CD4-positive, alpha-beta memory T cell (primary cell): Measurements from ENCODE around the gene RALGDS. TPM values are rescaled to one million over a fixed set of nuclear protein-coding genes. Genes with fewer than 3 reads are reported as not detected.

Experiments used
- CTCF ChIA-PET: fragments of 350-600 bp; sonication (Branson Sonifier 250); formaldehyde crosslinking; loops from one replicate; lab custom pipeline; 2021; ENCODE audit warnings: inconsistent platforms; ENCODE audit not compliant: partially characterized antibody; lab: Charles Lee
- POLR2A ChIA-PET: fragments of 350-600 bp; sonication (Branson Sonifier 250); formaldehyde crosslinking; loops from one replicate; lab custom pipeline; 2021; ENCODE audit not compliant: partially characterized antibody; lab: Charles Lee
- DNase-seq, 5 donors: peaks; one replicate each; pipeline versions ENCODE4 v3.0.0 to v3.0.0-alpha.2; 2020 to 2022; ENCODE audit warnings: mixed read lengths in 1 of 5
- H3K27ac ChIP-seq: one replicate; pipeline ENCODE4 v1.7.0; 2013; ENCODE audit warnings: low read depth, low read length
- H3K27me3 ChIP-seq: 2 replicates; pipeline ENCODE4 v1.7.0; 2013; ENCODE audit warnings: mild to moderate bottlenecking, low read length, moderate library complexity; ENCODE audit not compliant: insufficient read depth
- H3K36me3 ChIP-seq: 2 replicates; pipeline ENCODE4 v1.7.0; 2013; ENCODE audit warnings: mild to moderate bottlenecking, low read length, moderate library complexity; ENCODE audit not compliant: insufficient read depth
- H3K4me1 ChIP-seq: 2 replicates; pipeline ENCODE4 v1.7.0; 2013; ENCODE audit warnings: mild to moderate bottlenecking, low read length, moderate library complexity; ENCODE audit not compliant: insufficient read depth
- H3K4me3 ChIP-seq, 2 donors: one replicate each; pipeline ENCODE4 v1.7.0; 2013; ENCODE audit warnings: low read length in 2 of 2, mild to moderate bottlenecking in 1 of 2
- H3K9me3 ChIP-seq, 2 donors: one replicate each; pipeline ENCODE4 v1.7.0; 2013; ENCODE audit warnings: low read length in 2 of 2, control low read depth in 1 of 2; ENCODE audit not compliant: control insufficient read depth in 1 of 2
- H3K27ac Mint-ChIP-seq, 7 donors: one replicate each; pipeline ENCODE4 v1.8.0; 2020 to 2021; ENCODE audit warnings: mixed read lengths in 7 of 7, mild to moderate bottlenecking in 6 of 7, inconsistent platforms in 3 of 7, moderate library complexity in 3 of 7
- H3K27me3 Mint-ChIP-seq, 2 donors: one replicate each; pipeline ENCODE4 v1.8.0; 2020 to 2021; ENCODE audit warnings: mixed read lengths in 2 of 2
- H3K36me3 Mint-ChIP-seq, 2 donors: one replicate each; pipeline ENCODE4 v1.8.0; 2020 to 2021; ENCODE audit warnings: mixed read lengths in 2 of 2, inconsistent platforms in 1 of 2, mild to moderate bottlenecking in 1 of 2
- H3K4me1 Mint-ChIP-seq, 4 donors: one replicate each; pipeline ENCODE4 v1.8.0; 2020 to 2021; ENCODE audit warnings: mixed read lengths in 4 of 4, mild to moderate bottlenecking in 1 of 4
- H3K4me3 Mint-ChIP-seq, 8 donors: one replicate each; pipeline ENCODE4 v1.8.0; 2020 to 2021; ENCODE audit warnings: mixed read lengths in 8 of 8, mild to moderate bottlenecking in 7 of 8, moderate library complexity in 6 of 8, inconsistent platforms in 3 of 8
- H3K9me3 Mint-ChIP-seq, 8 donors: one replicate each; pipeline ENCODE4 v1.8.0; 2020 to 2021; ENCODE audit warnings: mixed read lengths in 8 of 8, mild to moderate bottlenecking in 5 of 8, inconsistent platforms in 3 of 8, moderate library complexity in 1 of 8
- intact Hi-C: fragments of 100-400 bp; cut with micrococcal nuclease; formaldehyde crosslinking; loops from one replicate; pipeline ENCODE4 v1.15.1; 2023
- polyA plus RNA-seq, 2 donors: library from polyadenylated mRNA; unstranded; fragments of 300-500 nt; fragmentation: Illumina TruSeq; gene quantifications; one replicate each; pipeline ENCODE4 v1.2.3, GENCODE V29; 2021
- total RNA-seq, 2 experiments: library from RNA; stranded (reverse); gene quantifications; one replicate each; pipeline ENCODE4 v1.2.3, GENCODE V29; 2021

RALGDS gene
- total and polyA plus RNA-seq, 4 experiments from 2014 or later = 27.9 to 131 (median 95.2) TPM

GRCh38 chr9:133166392-133166791 is 45.4 kb upstream of the RALGDS start:
- no peaks in the 10 kb centered on the region for H3K36me3 Mint-ChIP-seq
- no peaks in the 10 kb centered on the region for H3K27me3 Mint-ChIP-seq
- no peaks in the 10 kb centered on the region for H3K36me3 ChIP-seq
- H3K9me3 ChIP-seq = no peaks in the 10 kb centered on the region
- no peak overlapping the region for H3K4me3 Mint-ChIP-seq
- no peak overlapping the region for H3K27ac Mint-ChIP-seq
- H3K27ac ChIP-seq = no peak overlapping the region
- H3K4me1 Mint-ChIP-seq = peaks cover 0 to 5% (median 4%) of the 10 kb centered on the region in 4 donors
- H3K4me3 ChIP-seq = no peak overlapping the region
- no peak for DNase-seq
- no peaks in the 10 kb centered on the region for H3K27me3 ChIP-seq
- H3K4me1 ChIP-seq = peaks cover 12% of the 10 kb centered on the region
- POLR2A ChIA-PET = no interaction called here
- CTCF ChIA-PET = no interaction called here
- no peaks in the 10 kb centered on the region for H3K9me3 Mint-ChIP-seq
- intact Hi-C loops = no loop called here

- peaks cover 12% of the 10 kb centered on the region for H3K4me1 ChIP-seq
- no peaks in the 10 kb centered on the region for H3K27me3 ChIP-seq
- ChIA-PET POLR2A (no interaction called here), CTCF (no interaction called here)
- H3K9me3 ChIP-seq = no peaks in the 10 kb centered on the region
- no peaks in the 10 kb centered on the region for H3K36me3 Mint-ChIP-seq
- no peak overlapping the region for H3K4me3 Mint-ChIP-seq
- intact Hi-C loops = no loop called here
- no peaks in the 10 kb centered on the region for H3K9me3 Mint-ChIP-seq
- no peaks in the 10 kb centered on the region for H3K27me3 Mint-ChIP-seq
- peak overlapping the region in 1 of 7 donors; percentile 53 for H3K27ac Mint-ChIP-seq
- H3K36me3 ChIP-seq = no peaks in the 10 kb centered on the region
- no peak for DNase-seq
- H3K27ac ChIP-seq = no peak overlapping the region
- H3K4me1 Mint-ChIP-seq = peaks cover 3 to 11% (median 7%) of the 10 kb centered on the region in 4 donors
- H3K4me3 ChIP-seq = no peak overlapping the region
Measured at GRCh38 chr9:133165452-133165730, 44.4 kb upstream of the RALGDS start.

GRCh38 chr9:133164191-133164590 is 43.2 kb upstream of the RALGDS start:
- H3K4me1 Mint-ChIP-seq = peaks cover 3 to 11% (median 7%) of the 10 kb centered on the region in 4 donors
- H3K27me3 Mint-ChIP-seq = no peaks in the 10 kb centered on the region
- intact Hi-C loops = no loop called here
- Histone ChIP-seq H3K9me3 (no peaks in the 10 kb centered on the region), H3K27ac (no peak overlapping the region), H3K36me3 (no peaks in the 10 kb centered on the region), H3K4me1 (peaks cover 12% of the 10 kb centered on the region), H3K27me3 (no peaks in the 10 kb centered on the region), H3K4me3 (peak overlapping the region in 1 of 2 donors; percentile 30)
- peak overlapping the region in 1 of 7 donors; percentile 73 for H3K27ac Mint-ChIP-seq
- H3K4me3 Mint-ChIP-seq = peak overlapping the region in 7 of 8 donors; percentile 35 to 82 (median 59)
- CTCF ChIA-PET = interaction anchor here (0.7 to 1.1 kb wide), 2 partner anchors 13 to 61 kb away, joined by 3 read pairs; no protein-coding TSS in a partner anchor
- H3K36me3 Mint-ChIP-seq = no peaks in the 10 kb centered on the region
- no peak for DNase-seq
- POLR2A ChIA-PET = interaction anchor here (0.5 to 0.7 kb wide), 2 partner anchors 8 to 133 kb away, joined by 3 to 4 read pairs; partner anchors contain the start of gene GTF3C5
- H3K9me3 Mint-ChIP-seq = no peaks in the 10 kb centered on the region

- Histone ChIP-seq H3K27ac (peak within 1 kb of the TSS; percentile 20), H3K4me3 (peak within 1 kb of the TSS in 1 of 2 donors; percentile 30)
Measured at GRCh38 chr9:133163504-133164172, 42.6 kb upstream of the RALGDS start, which contains the start of gene GBGT1. TSS of gene GBGT1 (minus strand) at chr9:133163914. CDS start at chr9:133162412, 1,502 bp downstream.

GRCh38 chr9:133162861-133163503 is 41.9 kb upstream of the RALGDS start:
- intact Hi-C loops = no loop called here
- H3K4me1 Mint-ChIP-seq = peaks cover 3 to 11% (median 7%) of the 10 kb centered on the region in 4 donors
- H3K27ac Mint-ChIP-seq = peak overlapping the region in 1 of 7 donors; percentile 83
- H3K9me3 Mint-ChIP-seq = no peaks in the 10 kb centered on the region
- H3K27me3 Mint-ChIP-seq = no peaks in the 10 kb centered on the region
- Histone ChIP-seq H3K27me3 (no peaks in the 10 kb centered on the region), H3K9me3 (no peaks in the 10 kb centered on the region), H3K36me3 (no peaks in the 10 kb centered on the region), H3K4me3 (peak overlapping the region in 1 of 2 donors; percentile 30), H3K4me1 (peaks cover 12% of the 10 kb centered on the region), H3K27ac (no peak overlapping the region)
- peak overlapping the region; percentile 15 to 83 (median 67) for H3K4me3 Mint-ChIP-seq
- no peaks in the 10 kb centered on the region for H3K36me3 Mint-ChIP-seq
- CTCF ChIA-PET = no interaction called here
- DNase-seq = no peak
- POLR2A ChIA-PET = no interaction called here

More at GRCh38 chr9:133163504-133164172, 42.6 kb upstream of the RALGDS start, which contains the start of gene GBGT1:
- H3K4me1 Mint-ChIP-seq = peaks cover 3 to 11% (median 7%) of the 10 kb centered on the region in 4 donors
- no peaks in the 10 kb centered on the region for H3K9me3 Mint-ChIP-seq
- intact Hi-C loops = no loop called here
- POLR2A ChIA-PET = interaction anchor here (0.5 to 0.7 kb wide), 2 partner anchors 9 to 133 kb away, joined by 3 to 4 read pairs; partner anchors contain the start of gene GTF3C5
- CTCF ChIA-PET = interaction anchor here (0.7 to 1.1 kb wide), 2 partner anchors 14 to 60 kb away, joined by 3 read pairs; no protein-coding TSS in a partner anchor
- DNase-seq = peak in 2 of 5 donors; percentile 23 to 24
- no peaks in the 10 kb centered on the region for H3K9me3 ChIP-seq
- H3K27ac Mint-ChIP-seq = peak within 1 kb of the TSS in 1 of 7 donors; percentile 73
- peak within 1 kb of the TSS; percentile 65 to 83 (median 76) for H3K4me3 Mint-ChIP-seq
- H3K27me3 ChIP-seq = no peaks in the 10 kb centered on the region
- H3K27me3 Mint-ChIP-seq = no peaks in the 10 kb centered on the region
- no peaks in the 10 kb centered on the region for H3K36me3 Mint-ChIP-seq
- H3K36me3 ChIP-seq = no peaks in the 10 kb centered on the region
- peaks cover 12% of the 10 kb centered on the region for H3K4me1 ChIP-seq

GRCh38 chr9:133161547-133161950 is 40.5 kb upstream of the RALGDS start:
- H3K27ac Mint-ChIP-seq = peak overlapping the region in 2 of 7 donors; percentile 34 to 60

More at GRCh38 chr9:133161547-133161950, 40.5 kb upstream of the RALGDS start:
- ChIA-PET POLR2A (no interaction called here), CTCF (interaction anchor here (1.1 to 19.9 kb wide), 2 partner anchors 26 to 53 kb away, joined by 3 to 596 read pairs; partner anchors contain the start of gene RALGDS)
- Histone ChIP-seq H3K4me1 (peaks cover 12% of the 10 kb centered on the region), H3K36me3 (no peaks in the 10 kb centered on the region), H3K4me3 (no peak overlapping the region), H3K9me3 (no peaks in the 10 kb centered on the region), H3K27me3 (no peaks in the 10 kb centered on the region), H3K27ac (no peak overlapping the region)
- intact Hi-C loops = no loop called here
- no peaks in the 10 kb centered on the region for H3K9me3 Mint-ChIP-seq
- H3K4me3 Mint-ChIP-seq = peak overlapping the region in 7 of 8 donors; percentile 8 to 77 (median 63)
- no peak for DNase-seq
- no peaks in the 10 kb centered on the region for H3K27me3 Mint-ChIP-seq
- peaks cover 3 to 11% (median 7%) of the 10 kb centered on the region in 4 donors for H3K4me1 Mint-ChIP-seq
- H3K36me3 Mint-ChIP-seq = no peaks in the 10 kb centered on the region
